GM19240 (cell line): ENCODE measurements around the gene SIGLEC7.

Experiments used
- DNase-seq: peaks from one replicate; pipeline ENCODE4 v3.0.0; 2011; ENCODE audit warnings: low spot score; ENCODE audit not compliant: insufficient read length

Gene SIGLEC7

GRCh38 chr19:51142119-51142518 lies at the start of gene SIGLEC7:
TSS of gene SIGLEC7 (plus strand) at chr19:51142301. CDS start at chr19:51142370, 69 bp downstream.
- no peak for DNase-seq

GRCh38 chr19:51093101-51093500 lies 49.0 kb upstream of the SIGLEC7 start:
- DNase-seq: no peak

- no peak for DNase-seq
Measured at GRCh38 chr19:51093510-51094345, 48.4 kb upstream of the SIGLEC7 start.

GRCh38 chr19:51094696-51095279 lies 47.3 kb upstream of the SIGLEC7 start:
- DNase-seq: peak; percentile 51

GRCh38 chr19:51096473-51097165 lies 45.5 kb upstream of the SIGLEC7 start:
- DNase-seq: no peak

GRCh38 chr19:51097166-51097738 lies 44.8 kb upstream of the SIGLEC7 start:
- peak; percentile 93 for DNase-seq

- DNase-seq: no peak
Measured at GRCh38 chr19:51097796-51098195, 44.3 kb upstream of the SIGLEC7 start.

- no peak for DNase-seq
Measured at GRCh38 chr19:51098365-51099046, 43.6 kb upstream of the SIGLEC7 start.

GRCh38 chr19:51099047-51099382 lies 43.1 kb upstream of the SIGLEC7 start:
- DNase-seq: no peak

- DNase-seq: no peak
Measured at GRCh38 chr19:51100601-51101000, 41.5 kb upstream of the SIGLEC7 start.

- DNase-seq: no peak
Measured at GRCh38 chr19:51101171-51101865, 40.8 kb upstream of the SIGLEC7 start.

GRCh38 chr19:51102991-51103390 lies 39.1 kb upstream of the SIGLEC7 start:
- no peak for DNase-seq

GRCh38 chr19:51103926-51104341 lies 38.2 kb upstream of the SIGLEC7 start:
- DNase-seq: no peak

- DNase-seq: peak; percentile 40
Measured at GRCh38 chr19:51107406-51108065, 34.6 kb upstream of the SIGLEC7 start.

- peak; percentile 99 for DNase-seq
Measured at GRCh38 chr19:51108066-51108804, 33.9 kb upstream of the SIGLEC7 start, which contains the start of gene CTU1. TSS of gene CTU1 (minus strand) at chr19:51108409. CDS start at chr19:51104569, 3,840 bp downstream.

- DNase-seq: no peak
Measured at GRCh38 chr19:51108805-51109146, 33.3 kb upstream of the SIGLEC7 start.

- DNase-seq: no peak
Measured at GRCh38 chr19:51110666-51110971, 31.5 kb upstream of the SIGLEC7 start.

GRCh38 chr19:51111606-51112005 lies 30.5 kb upstream of the SIGLEC7 start:
- DNase-seq: no peak

- DNase-seq: no peak
Measured at GRCh38 chr19:51114087-51114729, 27.9 kb upstream of the SIGLEC7 start.
